Liver (tissue), 3 donors: ENCODE data around the gene SMIM44.
A peak's percentile ranks its signal among the peaks of the same experiment; 100 is the strongest.

Experiments
- CTCF ChIP-seq: fragments of 150-350 bp; IDR thresholded peaks from 2 replicates; pipeline ENCODE4 v1.5.1; 2017; ENCODE audit warnings: improper control_type of control experiment, low read depth, low read length; ENCODE audit not compliant: missing input control
- HNF4A ChIP-seq, 2 donors: conservative IDR thresholded peaks; 2 replicates each; pipeline ENCODE4 v1.6.1; 2016; ENCODE audit warnings: antibody characterized with exemption in 2 of 2, mild to moderate bottlenecking in 2 of 2
- JUND ChIP-seq, 2 donors: IDR thresholded peaks; 2 replicates each; pipeline ENCODE4 v1.6.1; 2016; ENCODE audit warnings: antibody characterized with exemption in 2 of 2
- MAX ChIP-seq: IDR thresholded peaks from 2 replicates; pipeline ENCODE4 v1.6.1; 2016; ENCODE audit warnings: antibody characterized with exemption
- TAF1 ChIP-seq: conservative IDR thresholded peaks from 2 replicates; pipeline ENCODE4 v1.6.1; 2016; ENCODE audit warnings: antibody characterized with exemption, mild to moderate bottlenecking
- donor health status: healthy.
- donor health status: healthy.

DNA sequence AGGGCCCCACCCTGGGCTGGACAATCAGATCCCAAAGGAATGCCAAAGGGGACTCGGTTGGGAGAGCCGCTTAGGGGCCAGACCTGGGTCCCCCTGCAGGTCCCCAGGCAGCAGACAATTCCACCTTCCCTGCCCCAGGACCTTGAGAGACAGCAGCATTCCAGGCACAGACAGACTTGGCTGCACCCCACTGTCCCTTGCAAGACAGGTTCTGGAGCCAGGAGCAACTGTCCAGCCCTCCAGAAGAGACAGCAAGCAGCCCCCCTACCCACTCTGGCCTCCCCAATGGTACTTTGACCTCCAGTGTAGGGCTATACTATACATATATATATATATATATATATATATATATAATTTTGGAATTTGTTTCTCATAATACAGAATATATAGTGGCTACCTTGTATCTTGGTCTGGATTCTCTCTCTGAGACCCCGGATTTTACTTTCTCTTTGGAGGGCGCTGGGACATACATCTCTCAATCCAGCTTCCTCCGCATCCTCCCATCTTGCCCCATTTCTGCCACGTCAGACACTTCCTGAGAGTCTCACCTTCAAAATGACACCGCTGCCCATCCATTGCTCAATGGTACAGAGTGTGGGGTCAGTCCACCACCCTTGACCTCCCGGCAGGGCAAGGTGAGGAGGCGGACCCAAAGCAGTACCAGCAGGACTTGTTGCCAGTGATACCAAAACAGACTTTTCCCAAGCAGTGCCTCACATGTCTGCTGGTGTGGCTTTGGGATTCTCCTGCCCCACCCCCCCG, 15.6 kb downstream of the SMIM44 start:
- TF ChIP-seq CTCF (no peak), HNF4A (conservative IDR thresholded peaks at IDR 0.05) (peak; percentile 96 to 97), JUND (IDR thresholded peaks at IDR 0.05) (peak in 1 of 2 donors; percentile 36), MAX (peak; percentile 58), TAF1 (no peak)
